ENCODE measurements around the gene SYNJ2. TPM values are rescaled to one million over a fixed set of nuclear protein-coding genes. Genes with fewer than 3 reads are reported as not detected.
A peak's percentile ranks its signal among the peaks of the same experiment; 100 is the strongest.

Gene SYNJ2
- polyA plus RNA-seq, 2 of the 4 experiments (the other 2 are of a cell fraction) = 22.3 to 26.5 TPM

GRCh38 chr6:158021814-158022748 is 40.4 kb downstream of the SYNJ2 start:
- no peak overlapping the region for H3K4me3 ChIP-seq
- 89% methylated on average over 13 of the region's 14 CpGs for WGBS (ENCODE audit: missing lambda C conversion rate)
- peaks cover 48% of the 10 kb centered on the region for H3K4me1 ChIP-seq
- H3K27ac ChIP-seq = peak overlapping the region in 1 of 2 experiments; percentile 65; a peak in 3 of 6 replicates
- ChIA-PET POLR2A (no interaction called here), CTCF (interaction anchor here (0.6 to 2.5 kb wide), 8 partner anchors 9 to 265 kb away, joined by 3 to 10 read pairs (median 4); partner anchors contain the start of gene SYNJ2)
- ATAC-seq (no peak), DNase-seq (ENCODE audit: low read depth in 1 of 2, low spot score in 1 of 2) (no peak), FAIRE-seq (no peak)
- TF ChIP-seq HOXA7 (CRISPR knock-in tag; IDR thresholded peaks at IDR 0.05) (no peak), HDAC2 (IDR thresholded peaks at IDR 0.05) (no peak), NFE2L2 (conservative IDR thresholded peaks at IDR 0.05; ENCODE audit: low read length) (no peak), ZC3H11A (IDR thresholded peaks at IDR 0.05) (no peak), TFCP2L1 (CRISPR knock-in tag; IDR thresholded peaks at IDR 0.05) (no peak), ATOH8 (CRISPR knock-in tag; IDR thresholded peaks at IDR 0.05; ENCODE audit: low read depth) (no peak)
- TF ChIP-seq, protein P1, sequence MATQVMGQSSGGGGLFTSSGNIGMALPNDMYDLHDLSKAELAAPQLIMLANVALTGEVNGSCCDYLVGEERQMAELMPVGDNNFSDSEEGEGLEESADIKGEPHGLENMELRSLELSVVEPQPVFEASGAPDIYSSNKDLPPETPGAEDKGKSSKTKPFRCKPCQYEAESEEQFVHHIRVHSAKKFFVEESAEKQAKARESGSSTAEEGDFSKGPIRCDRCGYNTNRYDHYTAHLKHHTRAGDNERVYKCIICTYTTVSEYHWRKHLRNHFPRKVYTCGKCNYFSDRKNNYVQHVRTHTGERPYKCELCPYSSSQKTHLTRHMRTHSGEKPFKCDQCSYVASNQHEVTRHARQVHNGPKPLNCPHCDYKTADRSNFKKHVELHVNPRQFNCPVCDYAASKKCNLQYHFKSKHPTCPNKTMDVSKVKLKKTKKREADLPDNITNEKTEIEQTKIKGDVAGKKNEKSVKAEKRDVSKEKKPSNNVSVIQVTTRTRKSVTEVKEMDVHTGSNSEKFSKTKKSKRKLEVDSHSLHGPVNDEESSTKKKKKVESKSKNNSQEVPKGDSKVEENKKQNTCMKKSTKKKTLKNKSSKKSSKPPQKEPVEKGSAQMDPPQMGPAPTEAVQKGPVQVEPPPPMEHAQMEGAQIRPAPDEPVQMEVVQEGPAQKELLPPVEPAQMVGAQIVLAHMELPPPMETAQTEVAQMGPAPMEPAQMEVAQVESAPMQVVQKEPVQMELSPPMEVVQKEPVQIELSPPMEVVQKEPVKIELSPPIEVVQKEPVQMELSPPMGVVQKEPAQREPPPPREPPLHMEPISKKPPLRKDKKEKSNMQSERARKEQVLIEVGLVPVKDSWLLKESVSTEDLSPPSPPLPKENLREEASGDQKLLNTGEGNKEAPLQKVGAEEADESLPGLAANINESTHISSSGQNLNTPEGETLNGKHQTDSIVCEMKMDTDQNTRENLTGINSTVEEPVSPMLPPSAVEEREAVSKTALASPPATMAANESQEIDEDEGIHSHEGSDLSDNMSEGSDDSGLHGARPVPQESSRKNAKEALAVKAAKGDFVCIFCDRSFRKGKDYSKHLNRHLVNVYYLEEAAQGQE (IDR thresholded peaks at IDR 0.05) = no peak
- H3K4me2 ChIP-seq = no peak overlapping the region
- no peaks in the 10 kb centered on the region for H3K9me3 ChIP-seq

DNA sequence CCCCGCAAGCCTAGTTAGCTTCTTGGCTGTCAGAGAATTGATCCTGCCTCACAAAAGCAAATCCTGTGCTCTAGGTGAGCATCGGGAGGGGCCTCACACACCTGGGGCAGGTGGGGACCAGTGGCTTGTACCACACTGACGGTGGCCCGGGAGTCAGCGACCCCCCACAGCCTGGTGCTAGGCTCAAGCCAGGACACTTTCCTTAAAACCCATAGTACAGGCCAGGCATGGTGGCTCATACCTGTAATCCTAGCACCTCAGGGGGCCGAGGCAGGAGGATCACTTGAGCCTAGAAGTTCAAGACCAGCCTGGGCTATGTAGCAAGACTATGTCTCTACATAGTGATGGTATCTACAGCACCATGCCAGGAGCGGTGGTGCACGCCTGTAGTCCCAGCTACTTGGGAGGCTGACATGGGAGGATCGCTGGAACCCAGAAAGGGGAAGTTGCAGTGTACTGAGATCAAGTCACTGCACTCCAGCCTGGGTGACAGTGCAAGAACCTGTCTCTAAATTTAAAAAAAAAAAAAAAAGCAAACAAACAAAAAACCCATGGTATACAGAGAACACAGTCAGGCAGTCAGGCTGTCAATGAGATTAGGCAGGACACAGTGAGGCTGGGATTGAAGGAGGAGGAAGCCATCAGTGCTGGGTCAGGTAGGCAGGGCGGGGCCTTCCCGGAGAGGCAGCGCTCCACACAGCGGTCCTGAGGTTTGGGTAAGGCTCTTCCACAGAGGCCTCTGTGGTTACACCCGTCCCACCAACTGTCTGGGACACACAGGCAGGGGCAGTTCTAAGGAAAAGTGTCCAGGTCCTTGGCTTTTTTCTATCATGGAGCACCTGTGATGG is 41.3 kb downstream of the SYNJ2 start:
- H3K9me3 ChIP-seq = no peaks in the 10 kb centered on the region
- FAIRE-seq (no peak), DNase-seq (ENCODE audit: low read depth in 1 of 2, low spot score in 1 of 2) (no peak), ATAC-seq (no peak)
- POLR2A ChIA-PET = no interaction called here
- TF ChIP-seq FOXS1 (CRISPR knock-in tag; IDR thresholded peaks at IDR 0.05) (no peak), ATOH8 (CRISPR knock-in tag; IDR thresholded peaks at IDR 0.05; ENCODE audit: low read depth) (no peak), RCOR1 (IDR thresholded peaks at IDR 0.05; ENCODE audit: low read depth, low read length) (no peak), FOSL2 (IDR thresholded peaks at IDR 0.05) (no peak), FOSL2 (CRISPR knock-in tag; IDR thresholded peaks at IDR 0.05) (no peak), ESRRA (IDR thresholded peaks at IDR 0.05; ENCODE audit: borderline replicate concordance, low read length) (no peak), POLR2A (IDR thresholded peaks at IDR 0.05; ENCODE audit: low read length) (no peak), MYC (IDR thresholded peaks at IDR 0.05; ENCODE audit: borderline replicate concordance, low read length) (no peak), SMC3 (IDR thresholded peaks at IDR 0.05) (no peak), RNF2 (IDR thresholded peaks at IDR 0.05; ENCODE audit: borderline replicate concordance, low read depth) (no peak), ZNF302 (CRISPR knock-in tag; IDR thresholded peaks at IDR 0.05) (no peak), RARB (CRISPR knock-in tag; IDR thresholded peaks at IDR 0.05) (no peak), HOXB5 (CRISPR knock-in tag; IDR thresholded peaks at IDR 0.05) (no peak), KDM5A (IDR thresholded peaks at IDR 0.05) (no peak), RFX5 (IDR thresholded peaks at IDR 0.05) (no peak), EHF (CRISPR knock-in tag; IDR thresholded peaks at IDR 0.05) (no peak), CBX2 (IDR thresholded peaks at IDR 0.05; ENCODE audit: borderline replicate concordance, low read depth) (no peak), ZFP36 (IDR thresholded peaks at IDR 0.05; ENCODE audit: borderline replicate concordance, partially characterized antibody) (no peak), EHMT2 (IDR thresholded peaks at IDR 0.05; ENCODE audit: low read depth) (no peak)
- TF ChIP-seq, protein P2, sequence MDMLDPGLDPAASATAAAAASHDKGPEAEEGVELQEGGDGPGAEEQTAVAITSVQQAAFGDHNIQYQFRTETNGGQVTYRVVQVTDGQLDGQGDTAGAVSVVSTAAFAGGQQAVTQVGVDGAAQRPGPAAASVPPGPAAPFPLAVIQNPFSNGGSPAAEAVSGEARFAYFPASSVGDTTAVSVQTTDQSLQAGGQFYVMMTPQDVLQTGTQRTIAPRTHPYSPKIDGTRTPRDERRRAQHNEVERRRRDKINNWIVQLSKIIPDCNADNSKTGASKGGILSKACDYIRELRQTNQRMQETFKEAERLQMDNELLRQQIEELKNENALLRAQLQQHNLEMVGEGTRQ (IDR thresholded peaks at IDR 0.05) = no peak
- TF ChIP-seq, protein P3, sequence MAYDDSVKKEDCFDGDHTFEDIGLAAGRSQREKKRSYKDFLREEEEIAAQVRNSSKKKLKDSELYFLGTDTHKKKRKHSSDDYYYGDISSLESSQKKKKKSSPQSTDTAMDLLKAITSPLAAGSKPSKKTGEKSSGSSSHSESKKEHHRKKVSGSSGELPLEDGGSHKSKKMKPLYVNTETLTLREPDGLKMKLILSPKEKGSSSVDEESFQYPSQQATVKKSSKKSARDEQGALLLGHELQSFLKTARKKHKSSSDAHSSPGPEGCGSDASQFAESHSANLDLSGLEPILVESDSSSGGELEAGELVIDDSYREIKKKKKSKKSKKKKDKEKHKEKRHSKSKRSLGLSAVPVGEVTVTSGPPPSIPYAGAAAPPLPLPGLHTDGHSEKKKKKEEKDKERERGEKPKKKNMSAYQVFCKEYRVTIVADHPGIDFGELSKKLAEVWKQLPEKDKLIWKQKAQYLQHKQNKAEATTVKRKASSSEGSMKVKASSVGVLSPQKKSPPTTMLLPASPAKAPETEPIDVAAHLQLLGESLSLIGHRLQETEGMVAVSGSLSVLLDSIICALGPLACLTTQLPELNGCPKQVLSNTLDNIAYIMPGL (CRISPR knock-in tag; IDR thresholded peaks at IDR 0.05; ENCODE audit: borderline replicate concordance) = no peak
- CTCF ChIA-PET = interaction anchor here (1.0 to 2.5 kb wide), 5 partner anchors 11 to 110 kb away, joined by 3 to 10 read pairs (median 4); partner anchors contain the start of gene SYNJ2
- 95% methylated on average over 5 of the region's 14 CpGs for WGBS (ENCODE audit: missing lambda C conversion rate)
- H3K4me3 ChIP-seq = no peak overlapping the region
- H3K4me1 ChIP-seq = peaks cover 56% of the 10 kb centered on the region
- H3K4me2 ChIP-seq = no peak overlapping the region
- H3K27ac ChIP-seq = peak overlapping the region; percentile 28 to 94; a peak in 5 of 6 replicates
